PC-9 (cell line): ENCODE measurements around the gene GDPD4. TPM values are rescaled to one million over a fixed set of nuclear protein-coding genes. Genes with fewer than 3 reads are reported as not detected.

Source experiments
- BruUV-seq: library from RNA; stranded (reverse); fragments of 400-500 nt; replicated peaks from 2 replicates; lab custom pipeline; 2021; lab: Mats Ljungman, UMichigan
- CTCF ChIA-PET: fragments of 300-600 bp; sonication (Branson Sonifier 250); formaldehyde crosslinking; loops from one replicate; lab custom pipeline; 2022; ENCODE audit warnings: antibody characterized with exemption; lab: Charles Lee
- POLR2A ChIA-PET: fragments of 300-600 bp; sonication (Branson Sonifier 250); formaldehyde crosslinking; loops from one replicate; lab custom pipeline; 2022; ENCODE audit warnings: antibody characterized with exemption; ENCODE audit not compliant: unreplicated experiment; lab: Charles Lee
- DNase-seq, 2 experiments: peaks; one replicate each; pipeline versions ENCODE4 v3.0.0 to v3.0.0-alpha.2; 2015 to 2022; ENCODE audit warnings: mixed read lengths in 1 of 2
- H2AFZ ChIP-seq: fragments of 200-600 bp; sonication (generic); 2 replicates; pipeline ENCODE4 v1.8.1; 2017; ENCODE audit warnings: antibody characterized with exemption
- H3F3A ChIP-seq: fragments of 200-600 bp; sonication (generic); 2 replicates; pipeline ENCODE4 v1.8.1; 2017; ENCODE audit warnings: antibody characterized with exemption, mild to moderate bottlenecking, low read depth; ENCODE audit not compliant: insufficient read depth
- H3K27ac ChIP-seq: fragments of 200-600 bp; sonication (generic); 2 replicates; pipeline ENCODE4 v1.6.1; 2016; ENCODE audit warnings: mixed run types
- H3K27me3 ChIP-seq: fragments of 200-600 bp; sonication (generic); 2 replicates; pipeline ENCODE4 v1.6.1; 2016; ENCODE audit warnings: low read depth, mixed run types; ENCODE audit not compliant: insufficient read depth
- H3K36me3 ChIP-seq: fragments of 200-600 bp; sonication (generic); 2 replicates; pipeline ENCODE4 v1.6.1; 2016; ENCODE audit warnings: low read depth, mixed run types
- H3K4me1 ChIP-seq: fragments of 200-600 bp; sonication (generic); replicated peaks from 2 replicates; pipeline ENCODE4 v1.6.1; 2016; ENCODE audit warnings: mixed run types; ENCODE audit not compliant: insufficient read depth
- H3K4me2 ChIP-seq: fragments of 200-600 bp; sonication (generic); 2 replicates; pipeline ENCODE4 v1.6.1; 2017; ENCODE audit warnings: mixed run types
- H3K4me3 ChIP-seq: fragments of 200-600 bp; sonication (generic); 2 replicates; pipeline ENCODE4 v1.6.1; 2016; ENCODE audit warnings: mixed run types
- H3K79me2 ChIP-seq: fragments of 200-600 bp; sonication (generic); 2 replicates; pipeline ENCODE4 v1.6.1; 2017; ENCODE audit warnings: low read depth, mixed run types
- H3K9me2 ChIP-seq: fragments of 200-600 bp; sonication (generic); 2 replicates; pipeline ENCODE4 v1.8.1; 2017; ENCODE audit warnings: mild to moderate bottlenecking; ENCODE audit not compliant: insufficient read depth
- H3K9me3 ChIP-seq: fragments of 200-600 bp; sonication (generic); 2 replicates; pipeline ENCODE4 v1.8.1; 2016; ENCODE audit warnings: low read depth; ENCODE audit not compliant: insufficient read depth
- H4K20me1 ChIP-seq: fragments of 200-600 bp; sonication (generic); 2 replicates; pipeline ENCODE4 v1.8.1; 2017; ENCODE audit not compliant: insufficient read depth
- CTCF ChIP-seq: fragments of 200-600 bp; sonication (generic); conservative IDR thresholded peaks from 2 replicates; pipeline ENCODE4 v1.6.1; 2017; ENCODE audit warnings: mixed run types, antibody characterized with exemption, mild to moderate bottlenecking, moderate library complexity
- EZH2 ChIP-seq: fragments of 200-600 bp; sonication (generic); IDR thresholded peaks from 2 replicates; pipeline ENCODE4 v1.8.0; 2017; ENCODE audit warnings: antibody characterized with exemption, low read depth
- intact Hi-C: fragments of 100-400 bp; cut with micrococcal nuclease; formaldehyde crosslinking; loops from one replicate; pipeline ENCODE4 v1.10.0; 2022; ENCODE audit not compliant: unreplicated experiment
- total RNA-seq: library from RNA; stranded (reverse); gene quantifications from 2 replicates; pipeline ENCODE4 v1.2.3, GENCODE V29; 2021

GDPD4 gene
- total RNA-seq, 1 experiment from 2014 or later = not detected

GRCh38 chr11:77187776-77188632 is 113.5 kb downstream of the GDPD4 start:
- Histone ChIP-seq H3K9me2 (no peaks in the 10 kb centered on the region), H3K4me2 (no peak overlapping the region), H4K20me1 (no peaks in the 10 kb centered on the region), H3F3A (no peaks in the 10 kb centered on the region), H3K36me3 (no peaks in the 10 kb centered on the region), H3K79me2 (no peaks in the 10 kb centered on the region), H3K27ac (no peak overlapping the region), H2AFZ (no peak overlapping the region), H3K27me3 (peaks cover 28% of the 10 kb centered on the region), H3K4me1 (peaks cover 8% of the 10 kb centered on the region), H3K4me3 (no peak overlapping the region), H3K9me3 (no peaks in the 10 kb centered on the region)
- DNase-seq = peak; percentile 69 to 81
- TF ChIP-seq CTCF (peak; percentile 99), EZH2 (no peak)
- ChIA-PET POLR2A (interaction anchor here (0.6 to 0.7 kb wide), 2 partner anchors 57 to 807 kb away, joined by 3 to 4 read pairs; no protein-coding TSS in a partner anchor), CTCF (interaction anchor here (0.7 to 2.0 kb wide), 5 partner anchors 55 to 140 kb away, joined by 3 to 9 read pairs (median 5); partner anchors contain the start of gene MYO7A)
- no TSS peak for BruUV-seq
- intact Hi-C loops = loop anchor here (1.0 to 2.0 kb wide), 5 partner anchors 61 to 453 kb away; no protein-coding TSS in a partner anchor

GRCh38 chr11:77187111-77187750 is 114.3 kb downstream of the GDPD4 start:
- Histone ChIP-seq H3K27me3 (peaks cover 35% of the 10 kb centered on the region), H4K20me1 (no peaks in the 10 kb centered on the region), H3K4me2 (no peak overlapping the region), H3F3A (no peaks in the 10 kb centered on the region), H2AFZ (no peak overlapping the region), H3K4me3 (no peak overlapping the region), H3K4me1 (peaks cover 6% of the 10 kb centered on the region), H3K9me2 (no peaks in the 10 kb centered on the region), H3K79me2 (no peaks in the 10 kb centered on the region), H3K27ac (no peak overlapping the region), H3K9me3 (no peaks in the 10 kb centered on the region), H3K36me3 (no peaks in the 10 kb centered on the region)
- ChIA-PET CTCF (interaction anchor here (0.6 to 2.0 kb wide), 4 partner anchors 54 to 140 kb away, joined by 3 to 8 read pairs (median 5); no protein-coding TSS in a partner anchor), POLR2A (interaction anchor here (0.6 kb wide), 2 partner anchors 71 to 808 kb away, joined by 3 to 7 read pairs; no protein-coding TSS in a partner anchor)
- no TSS peak for BruUV-seq
- no peak for DNase-seq
- TF ChIP-seq EZH2 = no peak
- TF ChIP-seq CTCF = no peak
- intact Hi-C loops = no loop called here

- CTCF ChIA-PET = interaction anchor here (1.1 to 2.0 kb wide), 4 partner anchors 55 to 139 kb away, joined by 3 to 13 read pairs (median 7); partner anchors contain the start of gene MYO7A
- Histone ChIP-seq H4K20me1 (no peaks in the 10 kb centered on the region), H3K9me2 (no peaks in the 10 kb centered on the region), H3K4me1 (peaks cover 2% of the 10 kb centered on the region; the same call in 1 of the 2 replicates), H3K79me2 (no peaks in the 10 kb centered on the region), H3K4me2 (no peak overlapping the region), H2AFZ (no peak overlapping the region), H3K27ac (no peak overlapping the region), H3F3A (no peaks in the 10 kb centered on the region), H3K36me3 (no peaks in the 10 kb centered on the region), H3K9me3 (no peaks in the 10 kb centered on the region), H3K27me3 (peaks cover 43% of the 10 kb centered on the region), H3K4me3 (no peak overlapping the region)
- BruUV-seq = no TSS peak
- intact Hi-C loops = no loop called here
- TF ChIP-seq EZH2 (no peak), CTCF (no peak)
- POLR2A ChIA-PET = no interaction called here
- no peak for DNase-seq
Measured at GRCh38 chr11:77186302-77186701, 115.2 kb downstream of the GDPD4 start.
